Adrenal gland (tissue), 12 donors: ENCODE measurements around the gene FBXL17. TPM values are rescaled to one million over a fixed set of nuclear protein-coding genes. Genes with fewer than 3 reads are reported as not detected.

Experiments
- DNase-seq, 7 donors: peaks; one replicate each; pipeline ENCODE4 v3.0.0-alpha.2; 2019 to 2020
- H3K27ac ChIP-seq, 5 donors: fragments of 200-600 bp; sonication (generic) in 4 of 5; 1 replicate in 3 of 5; 2 replicates in 2 of 5; pipeline versions ENCODE4 v1.5.1 to v1.8.0; 2016 to 2020; ENCODE audit warnings: mild to moderate bottlenecking in 1 of 5
- H3K27me3 ChIP-seq: fragments of 200-600 bp; 2 replicates; pipeline ENCODE4 v1.8.0; 2021
- H3K36me3 ChIP-seq, 2 donors: fragments of 200-600 bp; replicated peaks in 1 of 2; 1 replicate in 1 of 2; 2 replicates in 1 of 2; pipeline versions ENCODE4 v1.5.1 to v1.8.0; 2018 to 2022
- H3K4me1 ChIP-seq, 2 donors: fragments of 200-600 bp; replicated peaks in 1 of 2; 1 replicate in 1 of 2; 2 replicates in 1 of 2; pipeline versions ENCODE4 v1.5.1 to v1.8.0; 2018 to 2021
- H3K4me3 ChIP-seq, 4 donors: fragments of 200-600 bp; sonication (generic) in 3 of 4; one replicate each; pipeline ENCODE4 v1.5.1; 2016 to 2018
- H3K9me3 ChIP-seq, 3 donors: fragments of 200-600 bp; sonication (generic) in 1 of 3; replicated peaks in 1 of 3; 1 replicate in 2 of 3; 2 replicates in 1 of 3; pipeline versions ENCODE4 v1.5.1 to v1.8.0; 2016 to 2021
- CTCF ChIP-seq, 6 experiments: fragments of 450-650 bp in 4 of 6; fragments of 200-600 bp in 2 of 6; sonication (generic) in 1 of 6; IDR thresholded peaks; 1 replicate in 5 of 6; 2 replicates in 1 of 6; pipeline versions ENCODE4 v1.5.1 to v1.8.0; 2016 to 2021; ENCODE audit warnings: antibody characterized with exemption in 6 of 6, mild to moderate bottlenecking in 2 of 6, moderate library complexity in 1 of 6
- POLR2A ChIP-seq, 2 donors: fragments of 450-650 bp; IDR thresholded peaks; one replicate each; pipeline ENCODE4 v1.6.1; 2017; ENCODE audit warnings: antibody characterized with exemption in 2 of 2, mild to moderate bottlenecking in 2 of 2, moderate library complexity in 1 of 2
- WGBS, 4 donors: extraction: QIAGEN DNeasy Blood & Tissue Kit in 2 of 4; methylation state at CpG; one replicate each; pipeline versions ENCODE4 v1.1.5 to v1.1.7; 2013 to 2017; 5-methylcytosine and 5-hydroxymethylcytosine counted together
- intact Hi-C, 2 donors: fragments of 100-400 bp; cut with DNase I; formaldehyde crosslinking; loops; one replicate each; pipeline versions ENCODE4 v1.14.1 to v1.15.0; 2022 to 2023
- polyA plus RNA-seq, 3 donors: library from polyadenylated mRNA; stranded (reverse); fragments of 200-250 nt in 2 of 3; fragments of 350-450 nt in 1 of 3; fragmentation: Illumina TruSeq in 1 of 3; extraction: RNeasy Lipid Tissue Mini Kit (QIAGEN cat#74804) in 1 of 3; gene quantifications; one replicate each; pipeline ENCODE4 v1.2.3, GENCODE V29; 2013 to 2014
- total RNA-seq, 9 donors: library from RNA; depleted of rRNA in 4 of 9; stranded (reverse); fragments of >200 nt in 4 of 9; fragments of 120-200 nt in 1 of 9; fragmentation: NEBNext Ultra II Directional in 1 of 9; extraction: Animal tissue kit (Norgen Biotek cat#: 25700) in 1 of 9; gene quantifications; one replicate each; pipeline versions ENCODE4 v1.1.0 to v1.2.4, GENCODE V29; 2013 to 2023
- donor health status: healthy with polysubstance abuse.
- donor health status: Bipolar disorder and iron deficiency.
- donor health status: DM: yes; HTN: yes; CAD: no.
- donor health status: DM: no; HTN: no; CAD: no.
- donor health status: DM: no; HTN: no; CAD: no.
- donor health status: DM: yes; HTN: yes; CAD: no.

The FBXL17 gene
- total and polyA plus RNA-seq, 12 donors: 4.4 to 29.4 (median 21.3) TPM

- intact Hi-C loops: no loop called here
- no peak for DNase-seq
- Histone ChIP-seq H3K4me1 (no peaks in the 10 kb centered on the region), H3K4me3 (no peak overlapping the region), H3K9me3 (no peaks in the 10 kb centered on the region), H3K27me3 (no peaks in the 10 kb centered on the region), H3K36me3 (no peaks in the 10 kb centered on the region), H3K27ac (no peak overlapping the region)
- no peak for TF ChIP-seq CTCF (IDR thresholded peaks at IDR 0.05)
- no peak for TF ChIP-seq POLR2A (IDR thresholded peaks at IDR 0.05)
- 91 to 98% (median 96%) methylated on average over 2 of the region's 2 CpGs for whole genome bisulfite sequencing, 4 donors
Measured at GRCh38 chr5:108083232-108083631, 298.7 kb downstream of the FBXL17 start.

- no peaks in the 10 kb centered on the region for H3K36me3 ChIP-seq
- H3K4me1 ChIP-seq: no peaks in the 10 kb centered on the region
- 96 to 98% (median 97%) methylated on average over 3 of the region's 3 CpGs for WGBS, 4 donors
- DNase-seq: no peak
- no peaks in the 10 kb centered on the region for H3K27me3 ChIP-seq
- no peak overlapping the region for H3K4me3 ChIP-seq
- no peaks in the 10 kb centered on the region for H3K9me3 ChIP-seq
- intact Hi-C loops: no loop called here
- H3K27ac ChIP-seq: no peak overlapping the region
- no peak for TF ChIP-seq CTCF (IDR thresholded peaks at IDR 0.05)
- TF ChIP-seq POLR2A (IDR thresholded peaks at IDR 0.05): no peak
Measured at GRCh38 chr5:108081707-108082106, 300.2 kb downstream of the FBXL17 start.

GRCh38 chr5:108079753-108080152 lies 302.1 kb downstream of the FBXL17 start:
- H3K9me3 ChIP-seq: no peaks in the 10 kb centered on the region
- intact Hi-C loops: no loop called here
- H3K4me1 ChIP-seq: no peaks in the 10 kb centered on the region
- no peaks in the 10 kb centered on the region for H3K27me3 ChIP-seq
- no peaks in the 10 kb centered on the region for H3K36me3 ChIP-seq
- TF ChIP-seq CTCF (IDR thresholded peaks at IDR 0.05) (no peak), POLR2A (IDR thresholded peaks at IDR 0.05) (no peak)
- H3K4me3 ChIP-seq: no peak overlapping the region
- no peak overlapping the region for H3K27ac ChIP-seq
- DNase-seq: no peak

GRCh38 chr5:108078882-108079281 lies 303.0 kb downstream of the FBXL17 start:
- Histone ChIP-seq H3K9me3 (no peaks in the 10 kb centered on the region), H3K27me3 (no peaks in the 10 kb centered on the region), H3K36me3 (no peaks in the 10 kb centered on the region), H3K4me3 (no peak overlapping the region), H3K27ac (no peak overlapping the region), H3K4me1 (no peaks in the 10 kb centered on the region)
- TF ChIP-seq POLR2A (IDR thresholded peaks at IDR 0.05) (no peak), CTCF (IDR thresholded peaks at IDR 0.05) (no peak)
- DNase-seq: no peak
- intact Hi-C loops: no loop called here
- 91 to 94% (median 92%) methylated on average over 1 of the region's 1 CpG for WGBS, 4 donors
